GM12874 (cell line): ENCODE results near the gene IFI30.

Experiments
- CTCF ChIP-seq: IDR thresholded peaks from 2 replicates; pipeline ENCODE4 v1.5.1; 2011; ENCODE audit warnings: low read depth, mild to moderate bottlenecking, control low read depth, low read length, moderate library complexity; ENCODE audit not compliant: insufficient read depth

Gene IFI30

GRCh38 chr19:18226956-18227780 lies 53.6 kb downstream of the IFI30 start:
- TF ChIP-seq CTCF = no peak
